NCI-H526 treated with DMSO at 0.1 percent for 48 hours (cell line): ENCODE measurements around the gene KCTD2.
"Not testable (repeated sequence)": the region's sequence is repeated elsewhere in the genome, so short reads cannot be mapped to it uniquely, and the experiment has no call there.

Experiments
- DNase-seq: peaks from one replicate; lab custom pipeline; 2025; lab: John Stamatoyannopoulos, UW

KCTD2 gene

GRCh38 chr17:75051941-75052340, 4.9 kb downstream of the KCTD2 start:
- DNase-seq: no peak

DNA sequence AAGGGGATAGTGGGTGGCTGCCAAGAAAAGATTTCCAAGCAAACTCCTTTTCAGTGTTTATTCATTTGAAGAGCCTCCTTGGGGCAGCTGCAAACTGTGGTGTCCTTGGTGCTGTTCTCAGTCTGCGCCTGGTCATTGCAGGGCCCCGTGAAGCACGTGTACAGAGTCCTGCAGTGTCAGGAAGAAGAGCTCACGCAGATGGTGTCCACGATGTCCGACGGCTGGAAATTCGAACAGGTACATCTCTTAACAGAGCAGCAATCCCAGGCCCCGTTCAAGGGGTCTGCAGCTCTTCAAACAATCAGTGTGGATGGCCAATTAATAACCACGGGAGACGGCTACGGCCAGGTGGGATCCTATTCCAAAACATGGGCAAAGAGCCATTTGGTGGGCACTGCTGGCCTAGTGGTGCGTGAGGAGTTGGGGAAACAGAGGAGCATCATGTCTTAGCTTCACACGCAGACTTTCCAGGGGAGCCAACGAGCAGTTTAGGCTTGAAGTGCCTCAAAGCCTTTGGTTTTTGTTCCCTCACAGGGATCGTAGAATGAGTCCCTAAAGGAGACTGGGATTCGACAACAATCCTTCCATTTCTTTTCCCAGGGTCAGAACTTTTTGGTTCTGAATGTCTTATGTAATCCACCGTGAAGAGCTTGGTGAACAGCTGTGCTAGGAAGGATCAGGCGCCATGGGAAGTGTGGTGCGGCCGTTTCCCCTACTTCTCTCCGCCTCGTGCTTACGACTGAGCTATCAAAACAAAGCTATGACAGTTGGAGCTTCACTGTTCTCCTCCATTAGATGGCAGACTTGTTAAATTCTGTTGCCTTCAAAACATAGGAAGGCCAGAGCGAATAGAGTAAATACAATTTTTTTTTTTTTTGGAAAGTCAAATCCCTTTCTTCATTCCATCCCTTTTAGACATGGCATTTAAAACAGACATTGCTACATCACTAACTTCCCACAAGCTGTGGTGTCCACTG, 12.6 kb downstream of the KCTD2 start:
- DNase-seq: no peak

GRCh38 chr17:75060434-75061054, 13.5 kb downstream of the KCTD2 start:
- DNase-seq: no peak

DNA sequence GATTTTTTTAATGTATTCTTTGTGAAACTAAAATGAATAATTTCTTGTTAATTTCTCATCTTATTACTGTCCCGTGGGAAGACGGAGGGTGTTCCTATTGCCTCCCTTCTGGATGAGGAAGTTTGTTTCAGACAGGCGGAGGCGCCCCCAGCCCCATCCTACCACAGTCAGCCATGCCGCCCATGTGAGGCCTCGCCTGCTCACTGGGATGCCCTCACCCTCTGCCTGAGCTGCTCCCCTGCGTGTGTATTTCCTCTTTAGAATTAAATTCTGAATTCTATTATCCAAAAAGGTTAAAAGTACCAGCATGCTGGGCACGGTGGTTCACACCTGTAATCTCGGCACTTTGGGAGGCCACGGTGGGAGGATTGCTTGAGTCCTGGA, 14.0 kb downstream of the KCTD2 start:
- no peak for DNase-seq

- no peak for DNase-seq
Measured at GRCh38 chr17:75061618-75062017, 14.6 kb downstream of the KCTD2 start.

DNA sequence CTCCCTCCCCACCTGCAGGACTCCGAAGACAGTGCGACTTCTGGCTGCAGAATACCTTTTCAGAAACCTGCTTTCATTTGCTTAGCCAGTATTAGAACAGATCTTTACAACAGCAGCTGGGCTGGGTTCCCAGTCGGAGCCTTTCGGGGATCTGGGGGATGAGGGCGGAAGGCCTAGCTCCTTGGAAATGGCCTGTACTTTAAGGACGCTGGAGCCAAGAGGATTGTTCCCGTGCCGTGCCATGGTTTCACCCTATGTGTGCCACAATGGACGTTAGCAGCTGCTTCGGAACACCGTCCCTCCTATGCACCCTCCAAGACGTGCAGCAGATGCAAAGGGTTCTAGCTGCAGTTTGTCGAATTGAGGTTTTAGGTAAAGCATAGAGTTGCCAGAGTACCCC, 16.2 kb downstream of the KCTD2 start:
- no peak for DNase-seq

- DNase-seq: no peak
Measured at GRCh38 chr17:75063626-75064025, 16.6 kb downstream of the KCTD2 start.

GRCh38 chr17:75064040-75064439, 17.0 kb downstream of the KCTD2 start:
- no peak for DNase-seq

GRCh38 chr17:75064460-75064859, 17.4 kb downstream of the KCTD2 start:
- no peak for DNase-seq

GRCh38 chr17:75064867-75065561, 18.0 kb downstream of the KCTD2 start:
- no peak for DNase-seq

DNA sequence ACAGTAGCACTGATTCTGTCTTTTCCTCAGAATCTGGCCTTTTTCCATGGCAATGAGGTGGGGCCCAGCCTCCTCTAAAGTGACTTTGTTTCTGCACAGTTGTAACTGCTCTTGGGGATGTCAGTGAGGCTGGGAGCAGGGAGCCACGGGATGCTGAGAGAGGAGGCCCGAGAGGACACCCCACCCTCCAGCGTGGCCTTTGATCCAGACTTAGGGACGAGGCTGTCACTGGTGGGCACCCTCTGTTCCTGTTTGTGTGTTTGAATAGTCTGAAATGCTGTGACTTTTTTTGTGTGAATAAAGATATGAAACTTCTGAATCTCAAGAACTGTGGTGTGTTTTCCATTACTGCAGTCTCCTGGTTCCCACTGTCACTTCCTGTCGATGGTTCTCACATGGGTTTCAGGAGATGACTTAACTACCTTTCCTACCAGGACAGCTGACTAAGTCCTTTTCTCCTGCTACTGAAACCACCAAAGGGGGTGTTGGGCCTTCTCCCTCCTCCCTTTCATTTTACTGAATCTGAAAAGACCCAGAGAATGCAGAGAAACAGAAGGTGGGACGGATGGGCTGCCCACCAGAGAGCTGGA, 18.6 kb downstream of the KCTD2 start:
- DNase-seq: no peak

GRCh38 chr17:75067856-75068255, 20.8 kb downstream of the KCTD2 start:
- DNase-seq: no peak

- no peak for DNase-seq
Measured at GRCh38 chr17:75068750-75069149, 21.7 kb downstream of the KCTD2 start.

DNA sequence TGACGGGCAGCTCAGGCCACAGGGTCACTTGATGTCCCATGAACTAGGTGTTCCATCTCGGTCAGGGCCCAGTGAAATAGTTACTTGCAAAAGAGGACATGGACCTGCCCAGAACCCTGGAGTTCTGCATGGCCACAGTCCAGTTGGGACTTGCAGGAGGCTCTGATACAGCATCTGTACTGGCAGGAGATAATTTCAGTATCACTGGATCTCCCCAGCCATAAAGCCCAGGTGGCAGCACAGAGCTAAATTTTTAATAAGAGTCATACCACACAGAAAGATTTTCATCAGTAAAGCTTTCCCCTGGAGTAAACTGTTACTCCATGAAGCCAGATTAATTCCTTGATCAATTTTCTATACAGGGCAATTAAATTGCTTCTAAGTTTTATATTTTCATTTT, 22.8 kb downstream of the KCTD2 start:
- DNase-seq: peak; percentile 9

DNA sequence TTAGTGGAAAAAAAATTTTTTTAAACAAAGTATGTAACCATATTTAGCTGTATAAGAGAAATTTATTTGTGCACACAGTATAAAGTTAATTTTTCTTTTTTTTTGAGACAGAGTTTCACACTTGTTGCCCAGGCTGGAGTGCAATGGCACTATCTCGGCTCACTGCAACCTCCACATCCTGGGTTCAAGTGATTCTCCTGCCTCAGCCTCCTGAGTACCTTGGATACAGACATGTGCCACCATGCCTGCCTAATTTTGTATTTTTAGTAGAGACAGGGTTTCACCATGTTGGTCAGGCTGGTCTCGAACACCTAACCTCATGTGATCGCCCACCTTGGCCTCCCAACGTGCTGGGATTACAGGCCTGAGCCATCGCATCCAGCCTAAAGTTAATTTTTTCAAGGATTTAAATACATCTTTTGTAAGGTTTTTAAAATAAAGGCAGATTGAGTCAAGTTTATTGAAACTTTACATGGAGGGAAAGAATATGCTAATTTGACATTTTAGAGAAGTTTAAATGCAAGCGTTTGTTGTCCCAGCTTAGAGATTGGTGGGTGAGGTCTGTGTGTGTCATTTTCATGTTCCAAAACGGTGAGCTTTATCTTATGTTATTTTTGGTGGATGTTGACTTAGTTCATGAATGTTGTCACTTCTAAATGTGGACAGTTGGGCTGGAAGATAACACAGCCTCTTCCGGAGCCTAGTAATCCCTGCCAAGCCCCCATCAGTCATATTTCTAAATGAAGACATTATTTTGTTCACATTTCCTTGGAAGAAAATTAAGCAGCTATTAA, 24.6 kb downstream of the KCTD2 start:
- not testable (repeated sequence) for DNase-seq

DNA sequence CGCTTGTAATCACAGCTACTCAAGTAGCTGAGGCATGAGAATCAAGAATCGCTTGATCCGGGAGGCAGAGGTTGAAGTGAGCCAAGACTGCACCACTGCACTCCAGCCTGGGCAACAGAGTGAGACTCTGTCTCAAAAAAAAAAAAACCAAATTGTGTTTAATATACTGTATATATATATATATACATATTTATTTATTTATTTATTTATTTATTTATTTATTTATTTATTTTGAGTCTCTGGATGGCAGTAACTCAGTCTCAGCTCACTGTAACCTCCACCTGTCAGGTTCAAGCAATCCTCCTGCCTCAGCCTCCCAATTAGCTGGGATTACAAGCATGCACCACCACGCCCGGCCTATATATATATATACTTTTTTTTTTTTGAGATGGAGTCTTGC, 25.9 kb downstream of the KCTD2 start:
- DNase-seq: not testable (repeated sequence)

- DNase-seq: no peak
Measured at GRCh38 chr17:75073618-75074047, 26.6 kb downstream of the KCTD2 start.

- DNase-seq: no peak
Measured at GRCh38 chr17:75074532-75074931, 27.5 kb downstream of the KCTD2 start.

- no peak for DNase-seq
Measured at GRCh38 chr17:75075597-75076336, 28.7 kb downstream of the KCTD2 start.

- no peak for DNase-seq
Measured at GRCh38 chr17:75077072-75077495, 30.1 kb downstream of the KCTD2 start.
